HG02870 (cell line): ENCODE results near the gene VIM.

Experiments used
- ATAC-seq: cut with Tn5 transposase; IDR thresholded peaks from one replicate; pipeline ENCODE4 v1.9.1; 2021; ENCODE audit warnings: mild to moderate bottlenecking, moderate library complexity; ENCODE audit not compliant: unreplicated experiment

The VIM gene

GRCh38 chr10:17209302-17209701, 18.7 kb upstream of the VIM start:
- no peak for ATAC-seq

GRCh38 chr10:17209881-17210280, 18.2 kb upstream of the VIM start:
- no peak for ATAC-seq

GRCh38 chr10:17210361-17210760, 17.7 kb upstream of the VIM start:
- no peak for ATAC-seq

GRCh38 chr10:17212802-17213221, 15.2 kb upstream of the VIM start:
- no peak for ATAC-seq

- no peak for ATAC-seq
Observed at GRCh38 chr10:17213646-17214349, 14.2 kb upstream of the VIM start.

GRCh38 chr10:17214526-17214925, 13.5 kb upstream of the VIM start:
- ATAC-seq, result no peak

- ATAC-seq, result no peak
Observed at GRCh38 chr10:17214971-17215781, 12.9 kb upstream of the VIM start.

GRCh38 chr10:17215782-17216122, 12.3 kb upstream of the VIM start:
- ATAC-seq, result no peak

- ATAC-seq, result peak; percentile 100
Observed at GRCh38 chr10:17216217-17216900, 11.7 kb upstream of the VIM start.

GRCh38 chr10:17216901-17217395, 11.1 kb upstream of the VIM start:
- no peak for ATAC-seq

GRCh38 chr10:17217631-17218232, 10.3 kb upstream of the VIM start:
- ATAC-seq, result no peak

- no peak for ATAC-seq
Observed at GRCh38 chr10:17219024-17219423, 9.0 kb upstream of the VIM start.

- ATAC-seq, result no peak
Observed at GRCh38 chr10:17220652-17221100, 7.4 kb upstream of the VIM start.

- ATAC-seq, result no peak
Observed at GRCh38 chr10:17222329-17222728, 5.7 kb upstream of the VIM start.

- ATAC-seq, result no peak
Observed at GRCh38 chr10:17225808-17226207, 2.2 kb upstream of the VIM start.

GRCh38 chr10:17226891-17227303, 1.1 kb upstream of the VIM start:
- ATAC-seq, result no peak

GRCh38 chr10:17227367-17228090, 512 bp upstream of the VIM start:
- peak; percentile 41 for ATAC-seq

GRCh38 chr10:17229016-17229716, 1.1 kb downstream of the VIM start:
- no peak for ATAC-seq

- no peak for ATAC-seq
Observed at GRCh38 chr10:17229717-17229966, 1.6 kb downstream of the VIM start.

- ATAC-seq, result peak; percentile 66
Observed at GRCh38 chr10:17229967-17230682, 2.1 kb downstream of the VIM start.
